ENCODE measurements around the gene BIRC6. TPM values are rescaled to one million over a fixed set of nuclear protein-coding genes. Genes with fewer than 3 reads are reported as not detected.

Gene BIRC6
- total and polyA plus RNA-seq, 2 of the 8 experiments (the other 6 are each of a cell fraction or from before 2014, with no cell fraction given) = 32.5 to 69.5 TPM

- POLR2A ChIA-PET (ENCODE audit: partially characterized antibody) = no interaction called here
- FAIRE-seq = no peak
These were observed 176.1 kb downstream of the BIRC6 start for GRCh38 chr2:32532961-32533360.

More at GRCh38 chr2:32532961-32533360, 176.1 kb downstream of the BIRC6 start:
- no peaks in the 10 kb centered on the region for H4K20me1 ChIP-seq (replicated peaks in 1 of 2; ENCODE audit: control insufficient read depth in 1 of 2, insufficient read depth in 2 of 2, low read length in 2 of 2)
- no peak overlapping the region for H2AK5ac ChIP-seq (ENCODE audit: low read depth, low read length)
- H4K91ac ChIP-seq (replicated peaks; ENCODE audit: insufficient read length, low read length) = no peak overlapping the region
- no peak overlapping the region for H2BK12ac ChIP-seq (ENCODE audit: low read depth, low read length)
- H4K5ac ChIP-seq (ENCODE audit: insufficient read length, low read depth, low read length) = no peak overlapping the region
- TF ChIP-seq SAP30 (IDR thresholded peaks at IDR 0.05; ENCODE audit: insufficient read depth, insufficient replicate concordance, low read length) (no peak), ASH2L (IDR thresholded peaks at IDR 0.05; ENCODE audit: low read length) (no peak), KDM1A (IDR thresholded peaks at IDR 0.05; ENCODE audit: borderline replicate concordance, low read length) (no peak), CREB1 (IDR thresholded peaks at IDR 0.05) (no peak), ATF2 (IDR thresholded peaks at IDR 0.05; ENCODE audit: low read length) (no peak), GABPA (IDR thresholded peaks at IDR 0.05; ENCODE audit: borderline replicate concordance, insufficient read depth, low read length) (no peak), CEBPB (IDR thresholded peaks at IDR 0.05; ENCODE audit: low read depth, low read length) (no peak), RFX5 (IDR thresholded peaks at IDR 0.05; ENCODE audit: borderline replicate concordance, low read depth, low read length) (no peak)
- no peak overlapping the region for H3K4me2 ChIP-seq (ENCODE audit: insufficient read depth in 1 of 2, low read depth in 2 of 2, low read length in 2 of 2)
- H3K4ac ChIP-seq (replicated peaks; ENCODE audit: insufficient read length, low read depth, low read length) = no peak overlapping the region
- H3K9ac ChIP-seq (replicated peaks in 1 of 4; ENCODE audit: extremely low read depth in 1 of 4, low read depth in 3 of 4, low read length in 3 of 4) = no peak overlapping the region
- no peaks in the 10 kb centered on the region for H3K27me3 ChIP-seq (replicated peaks in 1 of 4; ENCODE audit: control insufficient read depth in 3 of 4, extremely low read depth in 1 of 4, insufficient read depth in 3 of 4, low read length in 3 of 4)
- H2BK5ac ChIP-seq (ENCODE audit: low read depth, low read length) = no peak overlapping the region
- H3K23me2 ChIP-seq (ENCODE audit: low read depth, low read length) = no peaks in the 10 kb centered on the region; the same call in 1 of the 2 replicates
- no peak overlapping the region for H3K4me3 ChIP-seq (ENCODE audit: extremely low read depth in 1 of 4, insufficient read depth in 2 of 4, low read depth in 3 of 4, low read length in 4 of 4)
- no peak overlapping the region for H3K56ac ChIP-seq (replicated peaks; ENCODE audit: insufficient read length, low read depth, low read length)
- no peak overlapping the region for H4K8ac ChIP-seq (ENCODE audit: extremely low read depth, insufficient read depth, low read length)
- H3K27ac ChIP-seq (ENCODE audit: low read depth, low read length) = no peak overlapping the region
- H3K23ac ChIP-seq (ENCODE audit: insufficient read length) = no peak overlapping the region
- no peak overlapping the region for H3K18ac ChIP-seq (ENCODE audit: extremely low read depth, low read length)
- no peak overlapping the region for H2BK120ac ChIP-seq (replicated peaks; ENCODE audit: low read depth, low read length)
- no peak overlapping the region for H2AFZ ChIP-seq (ENCODE audit: low read length)
- H3K4me1 ChIP-seq (replicated peaks in 1 of 4; ENCODE audit: control insufficient read depth in 3 of 4, insufficient read depth in 4 of 4, low read length in 3 of 4) = no peaks in the 10 kb centered on the region
- WGBS, 2 experiments (ENCODE audit: extremely low coverage in 1 of 2, insufficient coverage in 1 of 2, insufficient read length in 1 of 2, insufficient replicate concordance in 2 of 2, low coverage in 1 of 2, low lambda C conversion rate in 2 of 2, missing lambda C conversion rate in 1 of 2) = 72% methylated on average over 1 of the region's 1 CpG; no CpG with 5 or more reads in 1 of the 2 experiments
- no peak overlapping the region for H3K14ac ChIP-seq (ENCODE audit: insufficient read length)
- no peaks in the 10 kb centered on the region for H3K9me3 ChIP-seq (ENCODE audit: insufficient read depth in 2 of 2, low read depth in 1 of 2, low read length in 1 of 2)
- no peak for DNase-seq (ENCODE audit: low read depth in 1 of 2, low spot score in 2 of 2)
- H3K36me3 ChIP-seq (ENCODE audit: control insufficient read depth in 2 of 4, insufficient read depth in 4 of 4, low read length in 3 of 4) = peaks cover 0 to 18% (median 3%) of the 10 kb centered on the region in 4 experiments; a peak in 2 of 8 replicates
- H3K79me1 ChIP-seq (ENCODE audit: low read depth, low read length) = no peaks in the 10 kb centered on the region
- H3K79me2 ChIP-seq (ENCODE audit: control insufficient read depth in 1 of 2, insufficient read depth in 2 of 2, low read length in 2 of 2) = no peaks in the 10 kb centered on the region
- CTCF ChIA-PET (ENCODE audit: partially characterized antibody) = no interaction called here
- H2BK20ac ChIP-seq (ENCODE audit: low read length) = no peak overlapping the region
- H2BK15ac ChIP-seq (ENCODE audit: low read length) = no peak overlapping the region

Data from H1 (cell line).